Kidney epithelial cell (primary cell): ENCODE results near the gene ZNF740. TPM values are rescaled to one million over a fixed set of nuclear protein-coding genes. Genes with fewer than 3 reads are reported as not detected.

Source experiments
- DNase-seq: peaks from one replicate; pipeline ENCODE4 v3.0.0-alpha.2; 2010; ENCODE audit warnings: low read depth
- H3K27me3 ChIP-seq: 2 replicates; pipeline ENCODE4 v1.6.0; 2011; ENCODE audit warnings: low read length; ENCODE audit not compliant: control insufficient read depth, insufficient read depth
- H3K36me3 ChIP-seq: 2 replicates; pipeline ENCODE4 v1.5.1; 2011; ENCODE audit warnings: low read length; ENCODE audit not compliant: control insufficient read depth, insufficient read depth
- H3K4me3 ChIP-seq: 2 replicates; pipeline ENCODE4 v1.5.1; 2011; ENCODE audit warnings: low read depth, mild to moderate bottlenecking, control low read depth, low read length
- total RNA-seq: library from RNA; depleted of rRNA; stranded (reverse); fragments of >200 nt; gene quantifications from 2 replicates; pipeline ENCODE4 v1.2.3, GENCODE V29; 2015
- TF ChIP-seq, protein P1 (sequence below): IDR thresholded peaks from 2 replicates; pipeline ENCODE4 v1.5.1; 2011; ENCODE audit warnings: mild to moderate bottlenecking, moderate library complexity, low read length, control low read depth, inconsistent platforms; ENCODE audit not compliant: insufficient read depth, poor library complexity, severe bottlenecking

Gene ZNF740
- total RNA-seq, 1 donor from 2014 or later: 9.9 TPM

GRCh38 chr12:53231921-53232645 lies 51.6 kb downstream of the ZNF740 start, which contains the start of gene RARG:
TSS of gene RARG (minus strand) at chr12:53232209. CDS start at chr12:53227545, 4,664 bp downstream.
- TF ChIP-seq, protein P1, sequence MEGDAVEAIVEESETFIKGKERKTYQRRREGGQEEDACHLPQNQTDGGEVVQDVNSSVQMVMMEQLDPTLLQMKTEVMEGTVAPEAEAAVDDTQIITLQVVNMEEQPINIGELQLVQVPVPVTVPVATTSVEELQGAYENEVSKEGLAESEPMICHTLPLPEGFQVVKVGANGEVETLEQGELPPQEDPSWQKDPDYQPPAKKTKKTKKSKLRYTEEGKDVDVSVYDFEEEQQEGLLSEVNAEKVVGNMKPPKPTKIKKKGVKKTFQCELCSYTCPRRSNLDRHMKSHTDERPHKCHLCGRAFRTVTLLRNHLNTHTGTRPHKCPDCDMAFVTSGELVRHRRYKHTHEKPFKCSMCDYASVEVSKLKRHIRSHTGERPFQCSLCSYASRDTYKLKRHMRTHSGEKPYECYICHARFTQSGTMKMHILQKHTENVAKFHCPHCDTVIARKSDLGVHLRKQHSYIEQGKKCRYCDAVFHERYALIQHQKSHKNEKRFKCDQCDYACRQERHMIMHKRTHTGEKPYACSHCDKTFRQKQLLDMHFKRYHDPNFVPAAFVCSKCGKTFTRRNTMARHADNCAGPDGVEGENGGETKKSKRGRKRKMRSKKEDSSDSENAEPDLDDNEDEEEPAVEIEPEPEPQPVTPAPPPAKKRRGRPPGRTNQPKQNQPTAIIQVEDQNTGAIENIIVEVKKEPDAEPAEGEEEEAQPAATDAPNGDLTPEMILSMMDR: peak; percentile 3
- peaks cover 4% of the 10 kb centered on the region for H3K27me3 ChIP-seq
- peak within 1 kb of the TSS; percentile 44 for H3K4me3 ChIP-seq
- no peaks in the 10 kb centered on the region for H3K36me3 ChIP-seq
- no peak for DNase-seq

- DNase-seq: no peak
- H3K27me3 ChIP-seq: peaks cover 4% of the 10 kb centered on the region
- no peaks in the 10 kb centered on the region for H3K36me3 ChIP-seq
- H3K4me3 ChIP-seq: peak overlapping the region; percentile 44
- TF ChIP-seq, protein P1: no peak
Observed at GRCh38 chr12:53232646-53233461, 52.3 kb downstream of the ZNF740 start.

GRCh38 chr12:53233671-53234121 lies 53.2 kb downstream of the ZNF740 start:
- no peaks in the 10 kb centered on the region for H3K36me3 ChIP-seq
- TF ChIP-seq, protein P1: no peak
- no peak for DNase-seq
- H3K27me3 ChIP-seq: peaks cover 4% of the 10 kb centered on the region
- H3K4me3 ChIP-seq: no peak overlapping the region

GRCh38 chr12:53234271-53234914 lies 53.9 kb downstream of the ZNF740 start:
- TF ChIP-seq, protein P1: no peak
- no peak for DNase-seq
- H3K27me3 ChIP-seq: peaks cover 4% of the 10 kb centered on the region
- H3K4me3 ChIP-seq: no peak overlapping the region
- H3K36me3 ChIP-seq: no peaks in the 10 kb centered on the region

DNA sequence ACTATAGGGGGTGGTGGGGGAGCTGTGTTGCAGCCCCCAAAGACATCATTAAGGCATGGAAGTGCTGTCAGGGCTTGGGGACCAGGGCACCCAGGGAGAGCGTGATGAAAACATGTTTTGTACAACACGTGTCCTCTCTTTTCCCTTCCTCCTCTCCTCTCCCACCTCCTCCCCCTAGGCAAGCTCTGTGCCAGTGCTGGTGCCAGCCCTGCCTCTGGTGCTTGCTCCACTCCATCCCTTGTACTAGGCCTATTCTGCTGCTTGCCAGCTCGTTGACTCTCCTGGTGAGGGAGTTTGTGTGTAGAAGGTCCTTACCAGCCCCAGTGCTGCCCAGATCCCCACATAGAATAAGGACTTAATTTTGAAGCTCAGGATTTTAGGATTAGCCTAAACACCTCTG lies 54.6 kb downstream of the ZNF740 start:
- H3K36me3 ChIP-seq: no peaks in the 10 kb centered on the region
- TF ChIP-seq, protein P1: no peak
- no peak overlapping the region for H3K4me3 ChIP-seq
- peaks cover 4% of the 10 kb centered on the region for H3K27me3 ChIP-seq
- DNase-seq: no peak
